ENCODE measurements around the gene SCGB1A1.
A peak's percentile ranks its signal among the peaks of the same experiment; 100 is the strongest.
"Not testable (repeated sequence)": the region's sequence is repeated elsewhere in the genome, so short reads cannot be mapped to it uniquely, and the experiment has no call there.

The SCGB1A1 gene

GRCh38 chr11:62418733-62419132 lies at the start of gene SCGB1A1:
TSS of gene SCGB1A1 (plus strand) at chr11:62419033. CDS start at chr11:62419096, 63 bp downstream.
- DNase-seq (ENCODE audit: insufficient read length, low spot score): no peak
- FAIRE-seq: no peak

- FAIRE-seq: no peak
- DNase-seq (ENCODE audit: insufficient read length, low spot score): no peak
Observed at GRCh38 chr11:62370743-62371440, 47.9 kb upstream of the SCGB1A1 start.

- DNase-seq (ENCODE audit: insufficient read length, low spot score) (no peak), FAIRE-seq (no peak)
Observed at GRCh38 chr11:62372871-62373270, 46.0 kb upstream of the SCGB1A1 start.

GRCh38 chr11:62373464-62374119 lies 45.2 kb upstream of the SCGB1A1 start:
- DNase-seq (ENCODE audit: insufficient read length, low spot score): no peak
- no peak for FAIRE-seq

- FAIRE-seq (no peak), DNase-seq (ENCODE audit: insufficient read length, low spot score) (no peak)
Observed at GRCh38 chr11:62374801-62375200, 44.0 kb upstream of the SCGB1A1 start.

- not testable (repeated sequence) for FAIRE-seq; DNase-seq (ENCODE audit: insufficient read length, low spot score)
Observed at GRCh38 chr11:62378459-62379063, 40.3 kb upstream of the SCGB1A1 start.

- FAIRE-seq; DNase-seq (ENCODE audit: insufficient read length, low spot score): not testable (repeated sequence)
Observed at GRCh38 chr11:62379586-62379985, 39.2 kb upstream of the SCGB1A1 start.

GRCh38 chr11:62380821-62381245 lies 38.0 kb upstream of the SCGB1A1 start:
- FAIRE-seq: peak; percentile 67
- not testable (repeated sequence) for DNase-seq (ENCODE audit: insufficient read length, low spot score)

- no peak for DNase-seq (ENCODE audit: insufficient read length, low spot score)
- no peak for FAIRE-seq
Observed at GRCh38 chr11:62383822-62384221, 35.0 kb upstream of the SCGB1A1 start.

- FAIRE-seq; DNase-seq (ENCODE audit: insufficient read length, low spot score): not testable (repeated sequence)
Observed at GRCh38 chr11:62386083-62386482, 32.8 kb upstream of the SCGB1A1 start.

GRCh38 chr11:62387381-62387780 lies 31.5 kb upstream of the SCGB1A1 start:
- FAIRE-seq: no peak
- no peak for DNase-seq (ENCODE audit: insufficient read length, low spot score)

GRCh38 chr11:62388999-62389398 lies 29.8 kb upstream of the SCGB1A1 start:
- FAIRE-seq (no peak), DNase-seq (ENCODE audit: insufficient read length, low spot score) (no peak)

- DNase-seq (ENCODE audit: insufficient read length, low spot score) (no peak), FAIRE-seq (no peak)
Observed at GRCh38 chr11:62390237-62390636, 28.6 kb upstream of the SCGB1A1 start.

GRCh38 chr11:62390722-62391121 lies 28.1 kb upstream of the SCGB1A1 start:
- DNase-seq (ENCODE audit: insufficient read length, low spot score) (no peak), FAIRE-seq (no peak)

- FAIRE-seq: no peak
- DNase-seq (ENCODE audit: insufficient read length, low spot score): no peak
Observed at GRCh38 chr11:62391642-62392425, 27.0 kb upstream of the SCGB1A1 start.

- FAIRE-seq: no peak
- DNase-seq (ENCODE audit: insufficient read length, low spot score): no peak
Observed at GRCh38 chr11:62392506-62392905, 26.3 kb upstream of the SCGB1A1 start.

- DNase-seq (ENCODE audit: insufficient read length, low spot score) (peak; percentile 38), FAIRE-seq (peak; percentile 39)
Observed at GRCh38 chr11:62393061-62393611, 25.7 kb upstream of the SCGB1A1 start.

GRCh38 chr11:62393735-62394134 lies 25.1 kb upstream of the SCGB1A1 start:
- no peak for DNase-seq (ENCODE audit: insufficient read length, low spot score)
- FAIRE-seq: no peak

- DNase-seq (ENCODE audit: insufficient read length, low spot score) (peak; percentile 65), FAIRE-seq (peak; percentile 89)
Observed at GRCh38 chr11:62394825-62395538, 23.9 kb upstream of the SCGB1A1 start.

All from GM19239 (cell line).